Type B pancreatic cell (in vitro differentiated cells): ENCODE data around the gene DAB2IP. TPM values are rescaled to one million over a fixed set of nuclear protein-coding genes. Genes with fewer than 3 reads are reported as not detected.

ENCODE experiments used
- DNase-seq: peaks from one replicate; pipeline ENCODE4 v3.0.0; 2021; ENCODE audit warnings: mixed read lengths; ENCODE audit not compliant: unreplicated experiment; ENCODE audit errors: extremely low spot score
- H3K27ac Mint-ChIP-seq: 2 replicates; pipeline ENCODE4 v1.8.0; 2021; ENCODE audit warnings: mild to moderate bottlenecking, mixed read lengths
- H3K27me3 Mint-ChIP-seq: 2 replicates; pipeline ENCODE4 v1.8.0; 2021; ENCODE audit warnings: mixed read lengths
- H3K36me3 Mint-ChIP-seq: 2 replicates; pipeline ENCODE4 v1.8.0; 2021; ENCODE audit warnings: mixed read lengths
- H3K4me1 Mint-ChIP-seq: one replicate; pipeline ENCODE4 v1.8.0; 2021; ENCODE audit warnings: mixed read lengths; ENCODE audit not compliant: unreplicated experiment
- H3K4me3 Mint-ChIP-seq: 2 replicates; pipeline ENCODE4 v1.8.0; 2021; ENCODE audit warnings: mild to moderate bottlenecking, mixed read lengths
- H3K9me3 Mint-ChIP-seq: 2 replicates; pipeline ENCODE4 v1.8.0; 2021; ENCODE audit warnings: mixed read lengths
- total RNA-seq: library from RNA; stranded (reverse); gene quantifications from 2 replicates; pipeline ENCODE4 v1.2.1, GENCODE V29; 2021; ENCODE audit warnings: low replicate concordance
- TF ChIP-seq, protein P1 (sequence below): fragments of 200-600 bp; sonication (generic); conservative IDR thresholded peaks from 2 replicates; pipeline ENCODE4 v1.5.0; 2021; ENCODE audit warnings: antibody characterized with exemption, mild to moderate bottlenecking

The DAB2IP gene
- total RNA-seq, 1 donor from 2014 or later, result 57.2 TPM

DNA sequence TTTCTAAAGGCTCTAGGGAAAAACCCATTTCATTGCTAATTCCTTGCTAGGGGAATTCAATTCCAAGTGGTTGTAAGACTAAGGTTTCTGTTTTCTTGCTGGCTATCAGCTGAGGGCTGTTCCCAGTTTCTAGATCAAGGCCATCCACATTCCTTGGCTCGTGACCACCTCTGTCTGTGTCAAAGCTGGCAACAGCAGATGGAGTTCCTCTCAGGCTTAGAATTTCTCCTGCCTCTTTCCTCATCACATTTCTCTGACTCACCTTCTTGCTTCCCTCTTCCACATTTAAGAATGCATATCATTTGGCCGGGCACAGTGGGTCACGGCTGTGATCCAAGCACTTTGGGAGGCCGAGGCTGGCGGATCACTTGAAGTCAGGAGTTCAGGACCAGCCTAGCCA lies 19.0 kb downstream of the DAB2IP start:
- Mint-ChIP-seq H3K27ac (no peak overlapping the region), H3K9me3 (peaks cover 4% of the 10 kb centered on the region), H3K36me3 (peaks cover 18% of the 10 kb centered on the region), H3K27me3 (no peaks in the 10 kb centered on the region), H3K4me1 (peaks cover 15% of the 10 kb centered on the region), H3K4me3 (no peak overlapping the region)
- TF ChIP-seq, protein P1, sequence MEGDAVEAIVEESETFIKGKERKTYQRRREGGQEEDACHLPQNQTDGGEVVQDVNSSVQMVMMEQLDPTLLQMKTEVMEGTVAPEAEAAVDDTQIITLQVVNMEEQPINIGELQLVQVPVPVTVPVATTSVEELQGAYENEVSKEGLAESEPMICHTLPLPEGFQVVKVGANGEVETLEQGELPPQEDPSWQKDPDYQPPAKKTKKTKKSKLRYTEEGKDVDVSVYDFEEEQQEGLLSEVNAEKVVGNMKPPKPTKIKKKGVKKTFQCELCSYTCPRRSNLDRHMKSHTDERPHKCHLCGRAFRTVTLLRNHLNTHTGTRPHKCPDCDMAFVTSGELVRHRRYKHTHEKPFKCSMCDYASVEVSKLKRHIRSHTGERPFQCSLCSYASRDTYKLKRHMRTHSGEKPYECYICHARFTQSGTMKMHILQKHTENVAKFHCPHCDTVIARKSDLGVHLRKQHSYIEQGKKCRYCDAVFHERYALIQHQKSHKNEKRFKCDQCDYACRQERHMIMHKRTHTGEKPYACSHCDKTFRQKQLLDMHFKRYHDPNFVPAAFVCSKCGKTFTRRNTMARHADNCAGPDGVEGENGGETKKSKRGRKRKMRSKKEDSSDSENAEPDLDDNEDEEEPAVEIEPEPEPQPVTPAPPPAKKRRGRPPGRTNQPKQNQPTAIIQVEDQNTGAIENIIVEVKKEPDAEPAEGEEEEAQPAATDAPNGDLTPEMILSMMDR, result no peak
- DNase-seq, result no peak

GRCh38 chr9:121671612-121672155 lies 20.2 kb downstream of the DAB2IP start:
- H3K9me3 Mint-ChIP-seq, result peaks cover 4% of the 10 kb centered on the region
- no peak overlapping the region for H3K27ac Mint-ChIP-seq
- peaks cover 21% of the 10 kb centered on the region for H3K4me1 Mint-ChIP-seq
- H3K4me3 Mint-ChIP-seq, result no peak overlapping the region
- no peaks in the 10 kb centered on the region for H3K27me3 Mint-ChIP-seq
- TF ChIP-seq, protein P1, result no peak
- no peak for DNase-seq
- peaks cover 13% of the 10 kb centered on the region for H3K36me3 Mint-ChIP-seq

DNA sequence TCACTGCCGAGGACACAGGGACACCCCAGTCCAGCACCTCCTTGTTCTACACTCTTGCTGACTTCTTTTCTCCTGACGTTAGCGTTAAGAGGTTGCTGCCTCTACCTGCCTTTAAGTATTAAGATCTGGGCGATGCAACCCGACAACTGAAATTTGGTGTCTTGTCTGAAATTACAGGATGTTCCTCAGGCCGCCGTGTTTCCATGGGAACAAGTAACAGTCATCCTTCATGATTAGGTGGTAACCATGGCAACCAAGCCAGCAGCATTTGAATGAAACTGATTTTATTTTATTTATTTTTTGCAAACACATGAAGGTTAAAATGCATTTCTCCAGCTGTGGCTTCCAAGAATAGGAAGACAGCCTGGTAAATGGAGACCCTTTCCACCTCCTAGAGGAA lies 20.8 kb downstream of the DAB2IP start:
- no peak overlapping the region for H3K4me3 Mint-ChIP-seq
- H3K27ac Mint-ChIP-seq, result no peak overlapping the region
- DNase-seq, result no peak
- peaks cover 21% of the 10 kb centered on the region for H3K4me1 Mint-ChIP-seq
- H3K27me3 Mint-ChIP-seq, result no peaks in the 10 kb centered on the region
- H3K36me3 Mint-ChIP-seq, result peaks cover 13% of the 10 kb centered on the region
- peaks cover 4% of the 10 kb centered on the region for H3K9me3 Mint-ChIP-seq
- TF ChIP-seq, protein P1, result no peak

GRCh38 chr9:121672986-121673385 lies 21.6 kb downstream of the DAB2IP start:
- DNase-seq, result no peak
- H3K9me3 Mint-ChIP-seq, result peaks cover 4% of the 10 kb centered on the region

GRCh38 chr9:121673576-121673975 lies 22.1 kb downstream of the DAB2IP start:
- Mint-ChIP-seq H3K36me3 (peaks cover 6% of the 10 kb centered on the region), H3K4me3 (no peak overlapping the region), H3K4me1 (peaks cover 21% of the 10 kb centered on the region), H3K9me3 (peaks cover 4% of the 10 kb centered on the region), H3K27me3 (no peaks in the 10 kb centered on the region), H3K27ac (no peak overlapping the region)
- no peak for DNase-seq
- TF ChIP-seq, protein P1, result no peak

More at GRCh38 chr9:121672986-121673385, 21.6 kb downstream of the DAB2IP start:
- H3K27me3 Mint-ChIP-seq, result no peaks in the 10 kb centered on the region
- no peak overlapping the region for H3K4me3 Mint-ChIP-seq
- peaks cover 21% of the 10 kb centered on the region for H3K4me1 Mint-ChIP-seq
- H3K36me3 Mint-ChIP-seq, result peaks cover 8% of the 10 kb centered on the region
- TF ChIP-seq, protein P1, result no peak
- no peak overlapping the region for H3K27ac Mint-ChIP-seq

- TF ChIP-seq, protein P1, result no peak
- Mint-ChIP-seq H3K4me3 (no peak overlapping the region), H3K36me3 (peaks cover 6% of the 10 kb centered on the region), H3K9me3 (peaks cover 4% of the 10 kb centered on the region), H3K4me1 (peaks cover 21% of the 10 kb centered on the region), H3K27me3 (no peaks in the 10 kb centered on the region), H3K27ac (no peak overlapping the region)
- DNase-seq, result no peak
These were observed 22.6 kb downstream of the DAB2IP start for GRCh38 chr9:121674017-121674416.
